ENCODE results near the gene UCK1. TPM values are rescaled to one million over a fixed set of nuclear protein-coding genes. Genes with fewer than 3 reads are reported as not detected.
"Not testable (repeated sequence)": the region's sequence is repeated elsewhere in the genome, so short reads cannot be mapped to it uniquely, and the experiment has no call there.

The UCK1 gene
- total RNA-seq, 1 donor from 2014 or later: 30.7 TPM

GRCh38 chr9:131554843-131555351 is 23.8 kb upstream of the UCK1 start:
- peaks cover 16% of the 10 kb centered on the region for H3K9me3 Mint-ChIP-seq
- H3K9ac ChIP-seq: no peak overlapping the region
- peak overlapping the region; percentile 48 for H3K4me3 Mint-ChIP-seq
- no peaks in the 10 kb centered on the region for H3K36me3 ChIP-seq
- peak; percentile 45 for DNase-seq (ENCODE audit: low spot score)
- no peaks in the 10 kb centered on the region for H3K4me1 ChIP-seq
- H3K27me3 Mint-ChIP-seq (ENCODE audit: insufficient read depth, low read depth): peaks cover 28% of the 10 kb centered on the region
- H3K9me3 ChIP-seq (ENCODE audit: low read depth): peaks cover 2% of the 10 kb centered on the region
- H3K27me3 ChIP-seq: peaks cover 42% of the 10 kb centered on the region
- H3K4me2 ChIP-seq: peak overlapping the region; percentile 79
- peak overlapping the region; percentile 47 for H3K4me3 ChIP-seq
- H3K79me2 ChIP-seq (ENCODE audit: low read depth): no peaks in the 10 kb centered on the region
- H3K27ac ChIP-seq: no peak overlapping the region
- H3K27ac Mint-ChIP-seq: no peak overlapping the region
- H3K4me1 Mint-ChIP-seq: no peaks in the 10 kb centered on the region
- peak; percentile 92 for TF ChIP-seq EZH2 (IDR thresholded peaks at IDR 0.05)
- TF ChIP-seq, protein P1, sequence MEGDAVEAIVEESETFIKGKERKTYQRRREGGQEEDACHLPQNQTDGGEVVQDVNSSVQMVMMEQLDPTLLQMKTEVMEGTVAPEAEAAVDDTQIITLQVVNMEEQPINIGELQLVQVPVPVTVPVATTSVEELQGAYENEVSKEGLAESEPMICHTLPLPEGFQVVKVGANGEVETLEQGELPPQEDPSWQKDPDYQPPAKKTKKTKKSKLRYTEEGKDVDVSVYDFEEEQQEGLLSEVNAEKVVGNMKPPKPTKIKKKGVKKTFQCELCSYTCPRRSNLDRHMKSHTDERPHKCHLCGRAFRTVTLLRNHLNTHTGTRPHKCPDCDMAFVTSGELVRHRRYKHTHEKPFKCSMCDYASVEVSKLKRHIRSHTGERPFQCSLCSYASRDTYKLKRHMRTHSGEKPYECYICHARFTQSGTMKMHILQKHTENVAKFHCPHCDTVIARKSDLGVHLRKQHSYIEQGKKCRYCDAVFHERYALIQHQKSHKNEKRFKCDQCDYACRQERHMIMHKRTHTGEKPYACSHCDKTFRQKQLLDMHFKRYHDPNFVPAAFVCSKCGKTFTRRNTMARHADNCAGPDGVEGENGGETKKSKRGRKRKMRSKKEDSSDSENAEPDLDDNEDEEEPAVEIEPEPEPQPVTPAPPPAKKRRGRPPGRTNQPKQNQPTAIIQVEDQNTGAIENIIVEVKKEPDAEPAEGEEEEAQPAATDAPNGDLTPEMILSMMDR (IDR thresholded peaks at IDR 0.05): no peak
- TF ChIP-seq EZH2phosphoT487 (IDR thresholded peaks at IDR 0.05): peak; percentile 86
- H2AFZ ChIP-seq (replicated peaks): peak overlapping the region; percentile 90
- H3K36me3 Mint-ChIP-seq: no peaks in the 10 kb centered on the region
- H3F3A ChIP-seq (ENCODE audit: low read depth): no peaks in the 10 kb centered on the region
- H4K20me1 ChIP-seq (ENCODE audit: low read depth): no peaks in the 10 kb centered on the region

DNA sequence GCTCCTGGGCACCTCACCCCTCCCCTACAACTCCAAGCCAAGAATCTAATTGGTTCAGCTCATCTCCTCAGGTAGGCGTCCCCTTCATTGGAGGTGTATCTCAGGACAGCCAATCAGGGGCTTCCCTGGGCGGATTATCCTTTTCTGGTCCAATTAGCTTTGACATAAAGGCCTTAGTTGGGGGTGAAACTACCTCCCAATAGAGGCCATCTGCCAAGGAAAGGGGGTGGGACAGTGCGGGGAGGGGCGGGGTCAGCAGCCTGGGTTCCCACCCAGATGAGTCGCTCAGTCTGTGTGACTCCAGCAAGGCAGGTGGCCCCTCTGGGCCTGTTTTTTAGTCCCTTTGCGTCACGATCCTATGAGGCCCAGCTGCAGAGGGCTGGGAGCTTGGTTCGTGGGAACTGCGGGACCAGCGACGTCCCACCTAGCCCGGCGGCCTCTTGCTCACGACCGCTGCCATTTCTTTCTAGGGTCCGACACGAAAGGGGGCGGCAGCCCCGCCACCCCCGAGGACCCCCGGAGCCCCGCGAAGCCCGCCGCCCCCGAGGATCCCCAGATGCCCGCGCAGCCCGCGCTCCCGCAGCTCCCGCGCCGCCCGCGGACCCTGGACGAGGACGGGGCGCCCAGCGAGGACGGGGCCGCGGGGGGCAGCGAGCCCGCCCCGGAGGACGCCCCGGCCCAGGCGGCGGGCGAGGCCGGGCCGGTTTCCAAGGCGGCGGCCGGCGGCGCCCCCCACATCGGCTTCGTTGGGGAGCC is 23.2 kb upstream of the UCK1 start:
- H3F3A ChIP-seq (ENCODE audit: low read depth): no peaks in the 10 kb centered on the region

GRCh38 chr9:131552030-131552429 is 21.0 kb upstream of the UCK1 start:
- no peak overlapping the region for H3K27ac Mint-ChIP-seq
- no peak overlapping the region for H3K9ac ChIP-seq
- peaks cover 37% of the 10 kb centered on the region for H3K27me3 Mint-ChIP-seq (ENCODE audit: insufficient read depth, low read depth)
- no peak overlapping the region for H2AFZ ChIP-seq (replicated peaks)
- peaks cover 44% of the 10 kb centered on the region for H3K27me3 ChIP-seq
- H3K4me3 Mint-ChIP-seq: no peak overlapping the region
- no peaks in the 10 kb centered on the region for H3F3A ChIP-seq (ENCODE audit: low read depth)
- no peaks in the 10 kb centered on the region for H4K20me1 ChIP-seq (ENCODE audit: low read depth)
- no peaks in the 10 kb centered on the region for H3K36me3 Mint-ChIP-seq
- no peaks in the 10 kb centered on the region for H3K4me1 Mint-ChIP-seq
- H3K4me2 ChIP-seq: no peak overlapping the region
- H3K9me3 Mint-ChIP-seq: peaks cover 29% of the 10 kb centered on the region
- no peak overlapping the region for H3K27ac ChIP-seq
- H3K36me3 ChIP-seq: no peaks in the 10 kb centered on the region
- H3K4me3 ChIP-seq: no peak overlapping the region
- H3K4me1 ChIP-seq: no peaks in the 10 kb centered on the region
- no peak for DNase-seq (ENCODE audit: low spot score)
- no peaks in the 10 kb centered on the region for H3K9me3 ChIP-seq (ENCODE audit: low read depth)
- TF ChIP-seq, protein P1 (IDR thresholded peaks at IDR 0.05): no peak
- no peak for TF ChIP-seq EZH2phosphoT487 (IDR thresholded peaks at IDR 0.05)
- TF ChIP-seq EZH2 (IDR thresholded peaks at IDR 0.05): no peak
- no peaks in the 10 kb centered on the region for H3K79me2 ChIP-seq (ENCODE audit: low read depth)

More for the DNA sequence above, 23.2 kb upstream of the UCK1 start:
- Histone ChIP-seq H3K4me3 (peak overlapping the region; percentile 47), H3K9me3 (ENCODE audit: low read depth) (no peaks in the 10 kb centered on the region), H3K4me2 (peak overlapping the region; percentile 79), H4K20me1 (ENCODE audit: low read depth) (no peaks in the 10 kb centered on the region), H3K9ac (no peak overlapping the region), H3K36me3 (no peaks in the 10 kb centered on the region), H3K79me2 (ENCODE audit: low read depth) (no peaks in the 10 kb centered on the region), H3K27ac (no peak overlapping the region), H3K27me3 (peaks cover 42% of the 10 kb centered on the region), H2AFZ (replicated peaks) (no peak overlapping the region), H3K4me1 (no peaks in the 10 kb centered on the region)
- Mint-ChIP-seq H3K9me3 (peaks cover 13% of the 10 kb centered on the region), H3K27ac (no peak overlapping the region), H3K4me1 (no peaks in the 10 kb centered on the region), H3K36me3 (no peaks in the 10 kb centered on the region), H3K27me3 (ENCODE audit: insufficient read depth, low read depth) (peaks cover 30% of the 10 kb centered on the region), H3K4me3 (no peak overlapping the region)
- TF ChIP-seq EZH2phosphoT487 (IDR thresholded peaks at IDR 0.05): no peak
- TF ChIP-seq, protein P1 (IDR thresholded peaks at IDR 0.05): no peak
- TF ChIP-seq EZH2 (IDR thresholded peaks at IDR 0.05): no peak
- DNase-seq (ENCODE audit: low spot score): no peak

DNA sequence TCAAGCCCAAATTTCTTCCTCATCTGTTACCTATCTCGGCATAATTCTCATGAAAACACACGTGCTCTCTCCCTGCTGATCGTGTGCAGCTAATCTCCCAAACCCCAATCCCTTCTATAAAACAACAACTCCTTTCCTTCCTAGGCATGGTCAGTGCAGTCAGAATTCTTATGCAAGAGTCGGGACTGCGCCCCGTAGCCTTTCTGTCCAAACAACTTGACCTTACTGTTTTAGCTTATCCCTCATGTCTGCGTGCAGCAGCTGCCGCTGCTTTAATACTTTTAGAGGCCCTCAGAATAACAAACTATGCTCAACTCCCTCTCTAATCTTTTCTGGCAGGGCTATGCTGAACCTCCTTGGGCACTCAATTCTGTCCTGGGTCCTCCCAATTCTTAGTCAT is 19.4 kb upstream of the UCK1 start:
- not testable (repeated sequence) for H3K79me2 ChIP-seq (ENCODE audit: low read depth); H3K36me3 Mint-ChIP-seq; DNase-seq (ENCODE audit: low spot score); H3K36me3 ChIP-seq; H3K4me3 ChIP-seq; H3K9me3 ChIP-seq (ENCODE audit: low read depth); H3K4me2 ChIP-seq; H3K4me1 ChIP-seq; H2AFZ ChIP-seq (replicated peaks); H4K20me1 ChIP-seq (ENCODE audit: low read depth); H3K4me3 Mint-ChIP-seq; H3K4me1 Mint-ChIP-seq; H3F3A ChIP-seq (ENCODE audit: low read depth); H3K27ac Mint-ChIP-seq; H3K27ac ChIP-seq; H3K9ac ChIP-seq
- peaks cover 45% of the 10 kb centered on the region for H3K27me3 ChIP-seq
- Mint-ChIP-seq H3K27me3 (ENCODE audit: insufficient read depth, low read depth) (peaks cover 32% of the 10 kb centered on the region), H3K9me3 (peaks cover 29% of the 10 kb centered on the region)

- H3F3A ChIP-seq (ENCODE audit: low read depth); H3K27ac Mint-ChIP-seq; H3K4me1 ChIP-seq; H3K4me1 Mint-ChIP-seq; H3K79me2 ChIP-seq (ENCODE audit: low read depth); H3K4me2 ChIP-seq; DNase-seq (ENCODE audit: low spot score); H3K9ac ChIP-seq; H3K27ac ChIP-seq; H3K4me3 ChIP-seq; H3K36me3 ChIP-seq; H3K9me3 ChIP-seq (ENCODE audit: low read depth); H3K36me3 Mint-ChIP-seq; H4K20me1 ChIP-seq (ENCODE audit: low read depth); H3K4me3 Mint-ChIP-seq; H2AFZ ChIP-seq (replicated peaks): not testable (repeated sequence)
- Mint-ChIP-seq H3K9me3 (peaks cover 33% of the 10 kb centered on the region), H3K27me3 (ENCODE audit: insufficient read depth, low read depth) (peaks cover 28% of the 10 kb centered on the region)
- H3K27me3 ChIP-seq: peaks cover 41% of the 10 kb centered on the region
Observed at GRCh38 chr9:131549186-131549585, 18.1 kb upstream of the UCK1 start.
